DOHH2 (cell line): ENCODE measurements around the gene BCKDHA.

Source experiments
- H3F3A ChIP-seq: fragments of 200-600 bp; sonication (generic), shearing (Covaris generic); 2 replicates; pipeline ENCODE4 v1.6.0; 2016; ENCODE audit warnings: antibody characterized with exemption, mild to moderate bottlenecking; ENCODE audit not compliant: control insufficient read depth, insufficient read depth
- H3K27ac ChIP-seq: fragments of 200-600 bp; sonication (generic); 2 replicates; pipeline ENCODE4 v1.5.1; 2014; ENCODE audit warnings: low read depth, mild to moderate bottlenecking, low read length, moderate library complexity
- H3K27me3 ChIP-seq: fragments of 200-600 bp; sonication (generic); 2 replicates; pipeline ENCODE4 v1.6.1; 2014; ENCODE audit warnings: mild to moderate bottlenecking, low read length, mixed read lengths; ENCODE audit not compliant: control insufficient read depth
- H3K36me3 ChIP-seq: fragments of 200-600 bp; sonication (generic); 2 replicates; pipeline ENCODE4 v1.6.1; 2014; ENCODE audit warnings: mild to moderate bottlenecking, low read length, moderate library complexity, mixed read lengths; ENCODE audit not compliant: control insufficient read depth
- H3K4me1 ChIP-seq: fragments of 200-600 bp; sonication (generic); 2 replicates; pipeline ENCODE4 v1.6.1; 2014; ENCODE audit warnings: mild to moderate bottlenecking, low read length, mixed read lengths; ENCODE audit not compliant: control insufficient read depth
- H3K4me2 ChIP-seq: fragments of 200-600 bp; sonication (generic); 2 replicates; pipeline ENCODE4 v1.6.0; 2014; ENCODE audit warnings: mild to moderate bottlenecking, low read length, moderate library complexity
- H3K4me3 ChIP-seq: fragments of 200-600 bp; sonication (generic); 2 replicates; pipeline ENCODE4 v1.5.1; 2014; ENCODE audit warnings: mild to moderate bottlenecking, low read length, mixed read lengths
- H3K79me2 ChIP-seq: fragments of 200-600 bp; sonication (generic); 2 replicates; pipeline ENCODE4 v1.6.1; 2014; ENCODE audit warnings: mild to moderate bottlenecking, low read length, mixed read lengths; ENCODE audit not compliant: control insufficient read depth
- H3K9me2 ChIP-seq: fragments of 200-600 bp; sonication (generic); replicated peaks from 2 replicates; pipeline ENCODE4 v1.6.1; 2014; ENCODE audit warnings: mild to moderate bottlenecking, low read length, mixed read lengths; ENCODE audit not compliant: control insufficient read depth
- H3K9me3 ChIP-seq: fragments of 200-600 bp; sonication (generic); 2 replicates; pipeline ENCODE4 v1.6.1; 2014; ENCODE audit warnings: antibody characterized with exemption, low read length, mixed read lengths; ENCODE audit not compliant: control insufficient read depth, insufficient read depth
- H4K20me1 ChIP-seq: fragments of 200-600 bp; sonication (generic); 2 replicates; pipeline ENCODE4 v1.6.0; 2014; ENCODE audit warnings: low read depth, mild to moderate bottlenecking, antibody characterized with exemption, low read length, moderate library complexity; ENCODE audit not compliant: control insufficient read depth, insufficient read depth
- EZH2phosphoT487 ChIP-seq: fragments of 200-600 bp; sonication (generic); IDR thresholded peaks from 2 replicates; pipeline ENCODE4 v1.6.1; 2017; ENCODE audit warnings: borderline replicate concordance, mild to moderate bottlenecking, antibody characterized with exemption, low read length, moderate library complexity, mixed read lengths
- TF ChIP-seq, protein P1 (sequence below): fragments of 200-600 bp; sonication (generic); IDR thresholded peaks from one replicate; pipeline ENCODE4 v1.5.1; 2014; ENCODE audit warnings: antibody characterized with exemption, mild to moderate bottlenecking, low read depth, low read length; ENCODE audit not compliant: poor library complexity, severe bottlenecking

The BCKDHA gene

DNA sequence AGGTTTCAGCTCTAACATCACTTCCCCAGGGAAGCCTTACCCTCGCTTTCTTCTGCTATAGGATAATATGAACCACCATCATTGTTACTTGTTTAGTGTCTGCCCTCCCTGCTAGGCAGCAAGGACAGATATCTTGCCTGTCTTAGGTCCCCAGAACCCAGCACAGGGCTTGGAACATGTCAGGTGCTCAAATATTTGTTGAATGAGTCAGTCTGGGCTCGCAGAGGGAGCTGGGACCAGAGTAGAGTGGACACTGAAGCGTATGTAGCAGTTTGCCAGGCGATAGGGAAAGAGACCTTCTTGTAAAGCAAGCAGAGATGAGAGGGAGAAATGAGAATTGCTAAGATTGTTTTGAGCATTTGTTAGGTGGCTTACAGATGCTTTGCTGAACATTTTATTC is 11.7 kb downstream of the BCKDHA start:
- no peak overlapping the region for H3K27ac ChIP-seq
- H3K79me2 ChIP-seq = no peaks in the 10 kb centered on the region
- TF ChIP-seq, protein P1, sequence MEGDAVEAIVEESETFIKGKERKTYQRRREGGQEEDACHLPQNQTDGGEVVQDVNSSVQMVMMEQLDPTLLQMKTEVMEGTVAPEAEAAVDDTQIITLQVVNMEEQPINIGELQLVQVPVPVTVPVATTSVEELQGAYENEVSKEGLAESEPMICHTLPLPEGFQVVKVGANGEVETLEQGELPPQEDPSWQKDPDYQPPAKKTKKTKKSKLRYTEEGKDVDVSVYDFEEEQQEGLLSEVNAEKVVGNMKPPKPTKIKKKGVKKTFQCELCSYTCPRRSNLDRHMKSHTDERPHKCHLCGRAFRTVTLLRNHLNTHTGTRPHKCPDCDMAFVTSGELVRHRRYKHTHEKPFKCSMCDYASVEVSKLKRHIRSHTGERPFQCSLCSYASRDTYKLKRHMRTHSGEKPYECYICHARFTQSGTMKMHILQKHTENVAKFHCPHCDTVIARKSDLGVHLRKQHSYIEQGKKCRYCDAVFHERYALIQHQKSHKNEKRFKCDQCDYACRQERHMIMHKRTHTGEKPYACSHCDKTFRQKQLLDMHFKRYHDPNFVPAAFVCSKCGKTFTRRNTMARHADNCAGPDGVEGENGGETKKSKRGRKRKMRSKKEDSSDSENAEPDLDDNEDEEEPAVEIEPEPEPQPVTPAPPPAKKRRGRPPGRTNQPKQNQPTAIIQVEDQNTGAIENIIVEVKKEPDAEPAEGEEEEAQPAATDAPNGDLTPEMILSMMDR = no peak
- TF ChIP-seq EZH2phosphoT487 = no peak
- no peaks in the 10 kb centered on the region; the same call in 1 of the 2 replicates for H3K36me3 ChIP-seq
- no peaks in the 10 kb centered on the region for H3K27me3 ChIP-seq
- peaks cover 8% of the 10 kb centered on the region for H3K4me1 ChIP-seq
- H3K4me3 ChIP-seq = no peak overlapping the region
- no peaks in the 10 kb centered on the region for H3K9me3 ChIP-seq
- no peaks in the 10 kb centered on the region for H4K20me1 ChIP-seq
- no peaks in the 10 kb centered on the region for H3F3A ChIP-seq
- H3K4me2 ChIP-seq = no peak overlapping the region
- no peaks in the 10 kb centered on the region for H3K9me2 ChIP-seq

DNA sequence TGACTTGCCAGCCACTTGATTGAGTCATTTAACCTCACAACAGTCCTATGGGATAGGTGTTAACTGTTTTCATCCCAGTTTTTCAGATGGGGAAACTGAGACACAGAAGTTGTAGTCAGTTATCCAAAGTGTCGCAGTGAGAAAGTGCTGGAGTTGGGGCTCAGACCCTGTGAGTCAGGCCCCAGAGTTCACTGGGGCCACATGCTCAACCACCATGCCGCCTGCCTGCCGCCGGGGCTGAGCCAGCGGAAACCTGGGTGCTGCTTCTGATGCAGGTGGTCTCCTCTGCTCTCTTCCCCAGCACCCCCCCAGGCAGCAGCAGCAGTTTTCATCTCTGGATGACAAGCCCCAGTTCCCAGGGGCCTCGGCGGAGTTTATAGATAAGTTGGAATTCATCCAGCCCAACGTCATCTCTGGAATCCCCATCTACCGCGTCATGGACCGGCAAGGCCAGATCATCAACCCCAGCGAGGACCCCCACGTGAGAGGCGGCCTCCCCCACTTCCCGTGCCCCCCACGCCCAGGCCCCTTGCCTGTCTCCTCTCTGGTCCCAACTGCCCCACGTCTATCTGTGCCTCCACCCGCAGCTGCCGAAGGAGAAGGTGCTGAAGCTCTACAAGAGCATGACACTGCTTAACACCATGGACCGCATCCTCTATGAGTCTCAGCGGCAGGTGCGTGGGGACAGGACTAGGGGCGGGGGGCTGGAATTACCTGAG is 12.9 kb downstream of the BCKDHA start:
- no peak overlapping the region for H3K27ac ChIP-seq
- no peaks in the 10 kb centered on the region for H4K20me1 ChIP-seq
- H3K9me2 ChIP-seq = no peaks in the 10 kb centered on the region
- H3K36me3 ChIP-seq = no peaks in the 10 kb centered on the region; the same call in 1 of the 2 replicates
- H3K79me2 ChIP-seq = no peaks in the 10 kb centered on the region
- H3K4me3 ChIP-seq = no peak overlapping the region
- H3K4me1 ChIP-seq = peaks cover 8% of the 10 kb centered on the region
- TF ChIP-seq, protein P1 = no peak
- TF ChIP-seq EZH2phosphoT487 = no peak
- H3K9me3 ChIP-seq = no peaks in the 10 kb centered on the region
- H3F3A ChIP-seq = no peaks in the 10 kb centered on the region
- H3K4me2 ChIP-seq = no peak overlapping the region
- H3K27me3 ChIP-seq = no peaks in the 10 kb centered on the region

DNA sequence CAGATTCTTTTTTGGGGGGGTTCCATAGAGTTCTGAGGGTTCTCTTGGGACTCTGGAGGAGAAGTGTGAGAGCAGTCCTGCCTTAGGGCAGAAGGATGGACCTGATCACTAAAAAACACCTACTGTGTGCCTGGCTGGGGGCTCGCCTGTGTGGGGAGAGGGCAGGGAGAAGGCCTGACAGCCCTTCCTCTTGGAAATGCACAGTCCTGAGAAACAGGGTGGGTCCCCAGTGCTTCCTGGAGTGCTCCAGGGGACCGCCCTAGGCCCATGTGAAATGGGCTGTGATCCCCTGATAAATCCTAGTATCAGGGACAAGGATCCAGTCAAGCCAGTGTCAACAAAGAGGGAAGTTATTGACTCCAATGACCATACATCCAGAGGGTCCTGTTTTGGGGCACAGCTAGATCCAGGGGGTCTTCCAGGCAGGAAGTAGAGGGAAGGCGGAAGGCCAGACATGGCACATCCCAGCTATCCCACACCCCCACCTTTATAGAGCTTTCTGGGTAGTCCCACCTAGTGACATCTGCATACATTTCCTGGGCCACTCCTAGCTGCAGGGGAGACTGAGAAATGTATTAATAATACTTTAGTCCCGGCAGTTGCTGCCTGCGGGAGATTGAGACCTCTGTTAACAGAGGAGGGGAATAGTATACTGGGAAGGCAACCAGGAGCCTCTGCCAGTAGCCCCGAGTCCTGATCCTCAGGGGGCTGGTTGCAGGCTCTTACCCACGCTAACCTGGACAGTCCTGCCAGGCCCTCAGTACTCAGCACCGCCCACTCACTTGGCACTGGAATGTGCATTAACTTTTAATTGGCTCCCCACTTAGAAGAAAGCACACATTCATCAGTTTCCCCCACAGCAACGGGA is 13.7 kb downstream of the BCKDHA start:
- Histone ChIP-seq H3K79me2 (no peaks in the 10 kb centered on the region), H3K9me3 (no peaks in the 10 kb centered on the region), H3K27ac (no peak overlapping the region), H3K27me3 (no peaks in the 10 kb centered on the region), H3K36me3 (no peaks in the 10 kb centered on the region; the same call in 1 of the 2 replicates), H3F3A (no peaks in the 10 kb centered on the region), H4K20me1 (no peaks in the 10 kb centered on the region), H3K9me2 (no peaks in the 10 kb centered on the region), H3K4me1 (peaks cover 8% of the 10 kb centered on the region), H3K4me3 (no peak overlapping the region), H3K4me2 (no peak overlapping the region)
- no peak for TF ChIP-seq EZH2phosphoT487
- TF ChIP-seq, protein P1 = no peak
